NCI-H187 (cell line): Measurements from ENCODE around the gene PALM.
A peak's percentile ranks its signal among the peaks of the same experiment; 100 is the strongest.
"Not testable (repeated sequence)": the region's sequence is repeated elsewhere in the genome, so short reads cannot be mapped to it uniquely, and the experiment has no call there.

Source experiments
- DNase-seq, 2 experiments: peaks; one replicate each; lab custom pipeline; 2025; lab: John Stamatoyannopoulos, UW

Gene PALM

GRCh38 chr19:678791-679388 lies 29.8 kb upstream of the PALM start:
- no peak for DNase-seq

- DNase-seq = peak in 1 of 2 experiments; percentile 17
These were observed 29.1 kb upstream of the PALM start for GRCh38 chr19:679418-680286.

GRCh38 chr19:680287-681028 lies 28.3 kb upstream of the PALM start:
- peak; percentile 97 to 98 for DNase-seq

GRCh38 chr19:681029-682019 lies 27.4 kb upstream of the PALM start:
- DNase-seq = peak in 1 of 2 experiments; percentile 86

- DNase-seq = no peak
These were observed 25.9 kb upstream of the PALM start for GRCh38 chr19:682678-683320.

- DNase-seq = no peak
These were observed 23.2 kb upstream of the PALM start for GRCh38 chr19:685454-685931.

GRCh38 chr19:686589-687297 lies 22.0 kb upstream of the PALM start:
- DNase-seq = no peak

GRCh38 chr19:687569-688166 lies 21.1 kb upstream of the PALM start:
- no peak for DNase-seq

GRCh38 chr19:688214-688613 lies 20.5 kb upstream of the PALM start:
- DNase-seq = no peak

- no peak for DNase-seq
These were observed 19.7 kb upstream of the PALM start for GRCh38 chr19:688992-689391.

- no peak for DNase-seq
These were observed 18.5 kb upstream of the PALM start for GRCh38 chr19:690203-690602.

GRCh38 chr19:694481-695351 lies 14.0 kb upstream of the PALM start:
- DNase-seq = no peak

GRCh38 chr19:695352-695949 lies 13.3 kb upstream of the PALM start, which contains the start of gene PRSS57:
TSS of gene PRSS57 (minus strand) at chr19:695452. CDS start at chr19:695430, 22 bp downstream.
- DNase-seq = no peak

GRCh38 chr19:698529-698928 lies 10.2 kb upstream of the PALM start:
- DNase-seq = not testable (repeated sequence)

GRCh38 chr19:699885-700284 lies 8.8 kb upstream of the PALM start:
- DNase-seq = not testable (repeated sequence)

GRCh38 chr19:702847-703246 lies 5.9 kb upstream of the PALM start:
- DNase-seq = not testable (repeated sequence)

GRCh38 chr19:703329-703650 lies 5.4 kb upstream of the PALM start:
- DNase-seq = no peak

GRCh38 chr19:703651-704446 lies 4.9 kb upstream of the PALM start:
- no peak for DNase-seq
